Epithelial cell of prostate (primary cell): ENCODE measurements around the gene FHL5.
"Not testable (repeated sequence)": the region's sequence is repeated elsewhere in the genome, so short reads cannot be mapped to it uniquely, and the experiment has no call there.

ENCODE experiments used
- DNase-seq: peaks from one replicate; pipeline ENCODE4 v3.0.0-alpha.2; 2011; ENCODE audit warnings: low read depth, low spot score
- H3K27ac ChIP-seq: fragments of 450-650 bp; 2 replicates; pipeline ENCODE4 v1.5.1; 2017; ENCODE audit warnings: mild to moderate bottlenecking

The FHL5 gene, protein sequence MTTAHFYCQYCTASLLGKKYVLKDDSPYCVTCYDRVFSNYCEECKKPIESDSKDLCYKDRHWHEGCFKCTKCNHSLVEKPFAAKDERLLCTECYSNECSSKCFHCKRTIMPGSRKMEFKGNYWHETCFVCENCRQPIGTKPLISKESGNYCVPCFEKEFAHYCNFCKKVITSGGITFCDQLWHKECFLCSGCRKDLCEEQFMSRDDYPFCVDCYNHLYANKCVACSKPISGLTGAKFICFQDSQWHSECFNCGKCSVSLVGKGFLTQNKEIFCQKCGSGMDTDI

DNA sequence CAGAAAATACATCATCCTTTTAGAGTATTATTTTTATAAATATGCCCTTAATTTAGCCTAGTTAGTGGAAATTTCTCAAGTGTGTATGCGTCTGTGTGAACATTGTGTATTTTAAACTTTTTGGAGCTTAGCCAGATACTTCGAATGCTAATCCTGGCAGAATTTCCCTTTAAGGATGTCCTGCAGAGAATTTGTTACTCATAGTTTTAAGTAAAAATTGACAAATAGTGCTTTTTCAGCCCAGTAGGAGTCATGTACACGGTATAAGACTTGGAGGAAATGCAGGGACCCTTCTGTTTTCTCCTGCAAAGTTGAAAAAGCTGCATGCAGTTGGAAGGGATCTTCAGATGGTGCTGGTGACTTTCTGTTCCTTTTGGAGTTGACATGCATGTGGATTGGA, at the start of gene FHL5:
Gene FHL5, plus strand, starts transcription at position 243 of the 400 bp plus-strand sequence. CDS start 40,486 bp downstream, outside the sequence.
- H3K27ac ChIP-seq, result no peak within 1 kb of the TSS
- no peak for DNase-seq

DNA sequence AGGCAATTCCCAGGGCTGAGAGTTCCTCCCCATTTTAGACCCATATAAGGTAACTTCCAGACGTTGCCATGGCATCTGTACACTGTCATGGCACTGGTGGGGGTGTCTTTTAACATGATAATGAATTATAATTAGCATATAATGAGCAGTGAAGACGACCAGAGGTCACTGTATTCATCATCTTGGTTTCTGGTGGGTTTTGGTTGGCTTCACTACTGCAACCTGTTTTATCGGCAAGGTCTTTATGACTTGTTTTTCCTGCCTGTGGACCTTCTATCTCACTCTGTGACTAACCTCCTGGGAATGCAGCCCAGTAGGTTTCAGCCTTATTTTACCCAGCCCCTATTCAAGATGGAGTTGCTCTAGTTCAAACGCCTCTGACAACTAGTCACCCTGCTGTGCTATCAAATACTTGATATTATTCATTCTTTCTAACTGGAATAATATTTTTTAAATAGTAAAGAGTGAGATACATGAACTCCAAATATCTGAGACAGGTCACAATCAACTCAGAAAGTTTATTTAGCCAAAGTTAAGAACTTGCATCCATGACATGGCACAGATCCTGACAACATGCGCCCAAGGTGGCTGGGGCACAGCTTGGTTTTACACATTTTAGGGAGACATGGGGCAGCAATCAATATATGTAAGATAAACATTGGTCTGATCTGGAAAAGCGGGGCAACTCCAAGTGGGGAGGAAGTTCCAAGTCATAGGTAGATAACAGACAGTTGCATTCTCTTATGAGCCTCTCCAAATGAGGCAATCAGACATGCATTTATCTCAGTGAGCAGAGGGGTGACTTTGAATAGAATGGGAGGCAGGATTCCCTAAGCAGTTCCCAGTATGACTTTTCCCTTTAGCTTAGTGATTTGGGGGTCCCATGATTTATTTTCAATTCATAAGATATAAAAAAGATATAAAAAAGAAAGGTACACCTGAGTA, 42.5 kb upstream of the FHL5 start:
- peak overlapping the region; percentile 76 for H3K27ac ChIP-seq
- DNase-seq, result peak; percentile 65

DNA sequence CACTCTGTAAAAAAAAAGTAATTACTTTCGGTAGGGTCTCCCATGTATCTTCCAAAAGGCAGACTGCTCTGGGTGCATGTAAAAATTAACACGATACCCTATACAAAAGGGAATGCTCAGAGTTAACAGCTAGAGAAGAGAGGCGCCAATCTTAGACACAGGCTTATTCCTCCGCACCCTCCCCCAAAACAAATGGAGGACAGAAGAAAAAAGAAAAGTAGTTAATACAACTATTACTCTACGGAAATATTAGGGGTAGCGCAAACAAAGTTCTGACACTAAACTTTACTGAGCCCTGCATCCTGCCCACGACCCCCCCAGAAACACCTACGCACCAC, 41.7 kb upstream of the FHL5 start:
- peak overlapping the region; percentile 76 for H3K27ac ChIP-seq
- no peak for DNase-seq

DNA sequence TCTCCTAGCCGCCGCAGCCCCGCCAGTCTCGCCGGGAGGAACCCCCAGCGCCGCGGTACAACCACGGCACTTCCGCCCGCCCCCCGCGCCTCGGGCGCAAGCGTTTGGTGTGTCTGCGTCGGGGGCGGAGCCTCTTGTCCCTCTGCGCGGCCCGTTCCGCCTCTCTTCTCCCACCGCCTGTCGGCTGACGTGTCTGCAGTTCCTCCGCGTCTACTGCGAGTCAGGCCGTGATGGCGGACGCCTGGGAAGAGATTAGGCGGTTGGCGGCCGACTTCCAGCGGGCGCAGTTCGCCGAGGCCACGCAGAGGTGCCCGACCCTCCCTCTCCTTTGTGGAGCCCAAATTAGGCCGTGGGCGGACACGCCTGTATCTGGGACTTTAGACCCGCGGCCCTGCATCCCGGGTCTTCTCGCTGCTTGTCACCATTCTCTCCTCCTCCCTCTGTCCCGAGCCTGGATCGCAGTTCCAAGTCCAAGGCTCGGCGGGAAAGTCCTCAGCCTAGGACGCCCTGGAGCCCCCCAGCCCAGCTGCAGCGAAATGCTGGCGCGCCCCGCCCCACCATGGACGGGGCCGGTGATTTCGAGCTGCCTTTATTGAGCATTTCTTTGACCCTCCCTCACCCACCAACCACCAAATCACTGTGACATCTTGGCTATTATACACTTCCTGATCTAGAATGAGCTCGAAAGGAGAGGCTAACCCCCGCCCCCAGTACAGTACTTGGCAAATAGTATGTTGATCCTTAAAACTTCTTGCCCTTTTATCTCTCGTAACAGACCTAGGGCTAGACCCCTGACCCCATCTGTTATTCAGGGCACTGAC, 41.1 kb upstream of the FHL5 start, which contains the start of gene UFL1:
Gene UFL1, plus strand, starts transcription at position 163 of the 821 bp plus-strand sequence. Its CDS starts 68 bp downstream, at position 231.
- DNase-seq, result peak; percentile 51
- H3K27ac ChIP-seq, result peak within 1 kb of the TSS; percentile 76

DNA sequence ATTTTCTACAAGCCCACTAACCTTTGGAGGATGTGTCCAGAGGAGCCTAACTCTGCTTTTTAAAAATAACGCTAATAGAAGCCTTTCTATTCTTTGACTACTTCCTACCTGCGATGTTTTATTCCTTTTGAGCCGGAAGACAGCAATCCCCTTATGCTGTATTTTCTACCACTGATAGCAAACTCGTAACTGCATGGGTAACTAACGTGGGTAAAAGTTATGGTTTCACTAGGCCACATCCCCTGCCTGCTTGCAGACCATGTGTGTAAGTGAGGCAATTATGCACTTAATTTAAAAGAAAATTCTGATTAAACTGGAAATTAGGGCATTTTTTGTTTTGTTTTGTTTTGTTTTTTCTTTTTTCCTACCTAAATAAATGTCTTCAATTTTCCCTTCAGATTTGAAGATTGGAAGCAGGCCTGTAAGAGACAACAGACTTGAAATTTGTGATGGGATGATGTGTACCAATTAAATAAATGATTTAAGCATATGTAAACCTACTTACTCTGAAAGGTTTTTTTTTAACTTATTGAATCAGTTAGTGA, 40.4 kb upstream of the FHL5 start:
- H3K27ac ChIP-seq, result peak overlapping the region; percentile 76
- no peak for DNase-seq

DNA sequence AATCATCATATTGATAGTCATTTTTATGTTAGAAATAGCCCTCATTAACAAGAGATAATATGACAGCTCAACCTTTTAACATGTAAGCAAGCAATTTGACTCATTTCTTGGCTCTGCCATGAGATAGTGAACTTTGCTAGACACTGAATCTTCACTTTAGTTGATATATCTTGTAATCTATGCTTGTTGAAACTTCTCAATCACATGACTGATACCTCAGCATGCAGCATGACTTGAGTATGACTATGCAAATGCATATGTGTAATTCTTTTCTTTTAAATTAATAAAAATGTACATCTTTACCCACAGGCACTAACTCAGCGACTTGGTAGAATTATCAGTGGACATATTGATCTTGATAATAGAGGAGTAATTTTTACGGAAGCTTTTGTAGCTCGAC, 34.7 kb upstream of the FHL5 start:
- no peak overlapping the region for H3K27ac ChIP-seq
- DNase-seq, result no peak

DNA sequence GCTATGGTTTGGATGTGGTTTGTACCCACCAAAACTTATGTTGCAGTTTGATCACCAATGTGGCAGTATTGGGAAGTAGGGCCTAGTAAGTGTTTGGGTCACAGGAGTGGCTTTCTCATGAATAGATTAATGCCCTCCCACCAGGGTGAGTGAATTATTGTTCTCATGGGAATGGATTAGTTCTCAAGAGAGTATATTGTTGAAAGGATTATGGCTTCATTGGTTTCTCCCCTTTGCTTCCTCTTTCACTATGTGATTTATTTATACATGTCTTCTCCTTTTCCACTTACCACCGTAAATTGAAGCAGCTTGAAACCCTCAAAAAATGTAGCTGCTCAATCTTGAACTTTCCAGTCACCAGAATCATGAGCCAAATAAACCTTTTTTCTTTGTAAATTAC, 30.5 kb upstream of the FHL5 start:
- no peak for DNase-seq
- no peak overlapping the region for H3K27ac ChIP-seq

DNA sequence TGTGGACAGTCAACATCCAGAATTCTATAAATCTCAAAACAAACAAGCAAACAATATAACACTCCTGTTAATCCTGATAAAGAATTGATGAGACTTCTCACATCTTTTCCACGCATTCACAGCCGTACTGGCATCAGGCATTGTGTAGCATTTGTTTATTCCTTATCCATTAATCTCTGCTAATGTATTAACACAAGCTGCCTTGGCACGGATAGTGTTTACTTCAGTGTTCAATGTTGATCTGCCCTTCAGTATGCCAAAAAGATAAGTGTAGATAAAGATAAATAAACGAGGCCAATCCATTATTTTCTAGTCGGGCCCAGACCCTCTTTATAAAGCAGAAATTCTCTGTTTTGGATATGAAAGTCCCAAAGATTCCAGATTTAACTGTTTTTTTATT, 25.2 kb upstream of the FHL5 start:
- no peak overlapping the region for H3K27ac ChIP-seq
- no peak for DNase-seq

DNA sequence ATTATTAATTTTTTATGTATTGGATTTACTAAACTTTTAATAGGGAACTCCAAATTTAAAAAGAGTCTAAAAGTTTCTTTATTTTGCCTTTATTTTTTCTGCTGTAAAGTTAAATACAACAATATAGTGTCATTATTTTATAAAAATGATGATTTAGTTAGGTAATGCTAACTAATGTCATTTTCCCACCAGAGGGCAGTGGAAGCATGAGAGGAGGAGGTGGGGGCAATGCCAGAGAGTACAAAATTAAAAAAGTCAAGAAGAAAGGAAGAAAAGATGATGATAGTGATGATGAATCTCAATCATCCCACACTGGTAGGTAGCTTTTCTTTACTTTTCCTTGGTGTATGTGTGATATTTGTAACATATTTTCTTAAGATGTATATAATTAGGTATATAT, 20.2 kb upstream of the FHL5 start:
- DNase-seq, result no peak
- H3K27ac ChIP-seq, result no peak overlapping the region

DNA sequence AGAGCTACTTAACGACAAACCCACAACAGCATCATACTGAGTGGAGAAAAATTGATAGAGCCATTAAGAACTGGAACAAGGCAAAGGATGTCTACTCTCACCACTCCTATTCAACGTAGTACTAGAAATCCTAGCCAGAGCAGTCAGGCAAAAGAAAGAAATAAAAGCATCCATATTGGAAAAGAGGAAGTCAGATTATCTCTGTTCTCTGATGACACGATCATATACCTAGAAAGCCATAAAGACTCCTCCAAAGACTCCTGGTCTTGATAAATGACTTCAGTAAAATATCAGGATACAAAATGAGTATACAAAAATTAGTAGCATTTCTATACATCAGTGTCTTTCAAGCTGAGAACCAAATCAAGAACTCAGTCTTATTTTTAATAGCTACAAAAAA, 17.0 kb upstream of the FHL5 start:
- H3K27ac ChIP-seq, result no peak overlapping the region

DNA sequence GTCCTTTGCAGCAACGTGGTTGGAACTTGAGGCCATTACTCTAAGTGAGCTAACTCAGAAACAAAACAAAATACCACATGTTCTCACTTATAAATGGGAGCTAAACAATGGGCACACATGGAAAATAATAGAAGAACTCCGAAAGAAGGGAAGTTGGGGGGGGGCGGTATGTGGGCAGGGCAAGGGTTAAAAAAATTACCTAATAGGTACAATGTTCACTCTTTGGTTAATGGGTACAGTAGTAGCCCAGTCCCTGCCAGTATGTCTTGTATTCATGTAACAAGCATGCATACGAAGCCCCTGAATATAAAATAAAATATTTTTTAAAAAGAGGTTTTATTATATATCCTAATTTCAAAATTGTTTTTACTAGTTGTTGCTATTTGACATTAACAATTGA, 15.3 kb upstream of the FHL5 start:
- no peak for DNase-seq
- no peak overlapping the region for H3K27ac ChIP-seq

More for the DNA sequence above, 17.0 kb upstream of the FHL5 start:
- DNase-seq, result no peak

DNA sequence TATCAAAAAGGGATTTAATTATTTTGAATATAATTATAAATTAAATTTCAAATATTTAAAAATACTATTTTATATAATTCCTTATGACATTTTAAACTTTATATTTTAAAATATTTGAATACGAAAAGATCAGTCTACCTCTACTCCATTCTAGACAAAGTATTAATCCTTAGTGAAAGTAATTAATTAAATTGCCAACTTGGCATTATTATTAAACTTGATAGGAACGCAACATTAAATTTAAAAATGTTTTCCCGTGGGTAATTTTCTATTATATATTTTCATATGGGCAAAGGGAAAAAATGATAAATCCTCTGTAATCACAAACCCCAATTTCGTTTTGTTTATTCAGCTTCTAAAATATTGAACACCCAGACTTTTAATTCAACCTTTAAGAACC, 8.4 kb upstream of the FHL5 start:
- no peak for DNase-seq
- no peak overlapping the region for H3K27ac ChIP-seq

DNA sequence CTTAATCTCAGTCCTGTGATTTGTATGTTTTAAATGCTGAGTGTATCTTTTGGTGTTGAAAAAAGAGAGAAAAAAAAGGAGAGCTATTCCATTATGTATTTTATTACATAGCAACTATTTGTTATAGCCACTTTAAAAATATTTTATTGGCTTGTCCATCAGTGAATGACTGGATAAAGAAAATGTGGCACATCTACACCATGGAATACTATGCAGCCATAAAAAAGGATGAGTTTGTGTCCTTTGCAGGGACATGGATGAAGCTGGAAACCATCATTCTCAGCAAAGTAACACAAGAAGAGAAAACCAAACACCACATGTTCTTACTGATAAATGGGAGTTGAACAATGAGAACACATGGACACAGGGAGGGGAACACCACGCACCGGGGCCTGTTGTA, 3.2 kb upstream of the FHL5 start:
- not testable (repeated sequence) for DNase-seq, H3K27ac ChIP-seq

DNA sequence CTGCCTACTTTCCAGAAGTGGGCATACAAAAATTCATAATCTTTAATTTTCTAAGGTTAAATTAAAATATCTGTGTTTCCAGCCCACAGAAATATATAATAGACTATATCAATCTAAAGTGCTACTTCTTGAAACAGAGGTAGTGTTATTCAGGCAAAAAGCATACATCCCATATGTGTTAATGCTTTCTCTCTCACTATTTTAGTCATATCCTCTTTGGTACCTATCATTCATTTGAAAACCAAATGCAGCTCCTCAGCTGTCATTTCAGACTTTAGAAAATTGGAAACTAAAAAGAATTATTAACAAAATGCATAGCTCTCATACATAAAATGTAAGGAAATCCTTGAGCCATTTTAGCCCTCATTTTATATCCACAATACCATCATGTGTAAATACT, 925 bp downstream of the FHL5 start:
- no peak overlapping the region for H3K27ac ChIP-seq
- no peak for DNase-seq

DNA sequence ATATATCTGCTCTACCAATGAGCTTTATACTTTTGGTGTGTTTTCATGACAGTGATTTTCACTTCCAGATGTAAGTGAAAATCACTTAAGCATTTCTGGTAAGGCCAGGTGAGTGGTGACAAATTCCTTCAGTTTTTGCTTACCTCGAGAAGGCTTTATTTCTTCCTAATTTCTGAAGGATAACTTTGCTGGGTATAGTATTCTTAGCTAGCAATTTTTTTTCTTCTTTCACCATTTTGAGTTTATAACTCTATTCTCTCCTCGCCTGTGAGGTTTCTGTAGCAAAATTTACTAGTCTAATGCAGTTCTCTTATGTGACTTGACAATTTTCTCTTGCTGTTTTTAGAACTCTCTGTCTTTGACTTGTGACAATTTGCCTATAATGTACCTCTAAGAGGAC, 7.1 kb downstream of the FHL5 start:
- no peak for DNase-seq
- no peak overlapping the region for H3K27ac ChIP-seq

DNA sequence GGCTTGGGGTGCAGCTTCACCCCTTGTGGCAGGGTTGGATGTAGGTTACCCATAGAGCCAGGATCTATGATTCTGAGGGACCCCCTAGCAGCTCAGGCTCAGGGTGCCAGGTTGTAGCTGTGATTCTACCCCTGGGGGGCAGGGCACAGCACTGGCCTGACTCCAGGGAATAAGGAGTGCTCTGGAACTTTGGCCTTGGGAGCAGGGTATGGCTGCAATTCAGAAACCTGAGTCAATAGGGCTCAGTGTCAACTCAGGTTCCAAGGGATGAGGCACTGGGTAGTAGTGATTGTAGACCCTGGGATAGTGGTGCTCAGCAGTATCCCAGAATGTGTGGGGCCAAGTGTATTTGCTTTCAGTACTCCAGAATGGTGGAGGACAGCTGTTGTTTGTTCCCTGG, 8.6 kb downstream of the FHL5 start:
- no peak for DNase-seq
- H3K27ac ChIP-seq, result no peak overlapping the region

DNA sequence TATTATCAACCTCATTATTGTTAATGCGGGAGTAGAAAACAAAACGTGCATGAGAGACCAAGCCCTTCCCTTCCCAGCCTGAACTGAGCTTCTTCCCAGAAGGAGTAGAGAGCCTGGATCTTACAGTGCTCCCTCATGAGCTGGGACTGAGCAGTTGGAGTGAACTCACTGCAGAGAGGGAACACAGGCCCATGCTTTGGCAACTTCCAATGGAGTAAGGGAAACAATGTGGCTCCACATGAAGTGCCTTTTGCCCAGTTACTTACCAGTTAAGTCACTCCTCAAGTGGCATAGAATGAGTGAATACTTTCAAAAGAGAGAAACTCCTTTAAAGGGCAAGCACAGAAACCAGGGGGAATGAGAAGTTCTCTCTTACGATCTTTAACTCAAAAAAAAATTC, 12.4 kb downstream of the FHL5 start:
- no peak overlapping the region for H3K27ac ChIP-seq
- DNase-seq, result no peak

DNA sequence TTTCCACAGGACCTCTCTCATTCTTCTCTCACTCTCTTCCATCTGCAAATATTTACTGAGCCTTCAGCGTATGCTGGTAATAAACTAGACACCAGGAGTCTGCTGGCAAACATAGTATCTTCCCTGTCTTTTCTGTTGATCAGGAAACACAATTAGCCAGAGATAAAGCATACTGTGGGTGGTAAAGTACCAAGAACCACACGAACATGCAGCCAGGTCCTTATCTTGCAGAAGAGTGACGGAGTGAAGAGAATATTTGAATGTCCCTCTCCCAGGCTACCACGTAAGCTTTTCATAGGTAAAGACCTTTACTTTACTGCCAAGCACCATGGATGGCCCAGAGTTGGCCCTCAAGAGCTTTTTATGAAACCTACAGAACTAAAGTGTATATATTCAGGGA, 13.3 kb downstream of the FHL5 start:
- no peak overlapping the region for H3K27ac ChIP-seq
- no peak for DNase-seq

DNA sequence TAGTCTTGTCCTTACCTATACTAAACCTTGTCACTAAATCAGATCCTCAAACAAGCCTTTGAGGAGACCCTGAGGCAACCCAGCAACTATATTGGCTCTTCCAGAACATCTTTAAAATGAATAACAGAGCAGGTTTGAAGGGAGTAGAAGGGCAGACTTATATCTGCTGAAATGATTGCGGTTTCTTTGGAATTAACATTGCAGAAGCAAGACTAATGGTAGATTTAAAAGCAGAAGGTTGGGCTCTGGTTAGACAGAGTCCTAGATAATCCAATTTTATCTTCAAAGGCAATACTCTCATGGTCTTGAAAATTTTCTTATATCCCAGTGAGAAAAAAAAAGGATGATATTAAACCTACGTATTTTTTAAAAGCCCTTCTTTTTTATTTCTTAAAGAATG, 19.1 kb downstream of the FHL5 start:
- no peak overlapping the region for H3K27ac ChIP-seq
- no peak for DNase-seq

DNA sequence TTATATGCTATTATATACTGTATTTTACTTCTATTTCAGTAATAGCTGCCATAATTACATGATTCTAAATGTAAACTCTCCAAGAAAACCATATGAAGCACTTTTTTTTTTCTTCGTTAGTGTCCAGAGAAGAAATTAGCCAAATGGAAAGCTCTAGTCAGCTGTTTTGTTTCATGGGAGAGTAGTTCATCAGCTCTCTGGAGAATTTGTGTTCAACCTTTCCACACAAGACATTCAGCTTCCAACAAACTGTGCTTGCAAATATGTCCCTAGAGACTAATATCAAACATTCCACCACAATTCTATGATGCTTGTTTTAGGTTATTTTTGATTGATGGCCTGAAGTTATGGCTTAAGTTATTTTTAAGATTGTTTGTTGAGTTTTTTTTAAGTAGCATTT, 19.5 kb downstream of the FHL5 start:
- no peak for DNase-seq
- H3K27ac ChIP-seq, result no peak overlapping the region
